AG04450 (cell line): ENCODE results near the gene SUN1. TPM values are rescaled to one million over a fixed set of nuclear protein-coding genes. Genes with fewer than 3 reads are reported as not detected.

Experiments used
- CTCF ChIA-PET: fragments of 300-600, 350-600 bp; formaldehyde crosslinking; extraction: SDS; loops from one replicate; lab custom pipeline; 2022; ENCODE audit warnings: antibody characterized with exemption, inconsistent platforms; lab: Charles Lee
- POLR2A ChIA-PET: fragments of 350-600 bp; formaldehyde crosslinking; extraction: SDS; loops from one replicate; lab custom pipeline; 2021; ENCODE audit warnings: antibody characterized with exemption, inconsistent platforms; lab: Yijun Ruan, JAX
- DNase-seq: peaks from one replicate; pipeline ENCODE4 v3.0.0-alpha.2; 2011; ENCODE audit warnings: low read depth, low spot score
- H3K27ac ChIP-seq: one replicate; pipeline ENCODE4 v1.5.1; 2012; ENCODE audit warnings: low read depth, low read length, control low read depth
- H3K27me3 ChIP-seq: one replicate; pipeline ENCODE4 v1.6.0; 2012; ENCODE audit warnings: low read length; ENCODE audit not compliant: control insufficient read depth, insufficient read depth
- H3K4me3 ChIP-seq: 2 replicates; pipeline ENCODE4 v1.5.1; 2011; ENCODE audit warnings: mild to moderate bottlenecking, low read depth, low read length, control low read depth
- H3K9me3 ChIP-seq: 2 replicates; pipeline ENCODE4 v1.5.1; 2012; ENCODE audit warnings: low read length; ENCODE audit not compliant: control insufficient read depth, insufficient read depth
- CTCF ChIP-seq: IDR thresholded peaks from 2 replicates; pipeline ENCODE4 v1.5.1; 2011; ENCODE audit warnings: low read depth, low read length, control low read depth, inconsistent platforms
- polyA plus RNA-seq: library from polyadenylated mRNA; depleted of rRNA; stranded (reverse); fragments of >200 nt; gene quantifications from 2 replicates; pipeline ENCODE4 v1.2.3, GENCODE V29; 2011

SUN1 gene
- polyA plus RNA-seq, 1 experiment = 140 TPM

GRCh38 chr7:853366-854117, 21.3 kb downstream of the SUN1 start:
- H3K27me3 ChIP-seq = no peaks in the 10 kb centered on the region
- H3K4me3 ChIP-seq = no peak overlapping the region
- no peak for TF ChIP-seq CTCF
- H3K27ac ChIP-seq = no peak overlapping the region
- ChIA-PET POLR2A (no interaction called here), CTCF (interaction anchor here (0.6 kb wide), 1 partner anchor 1455 kb away, joined by 5 read pairs; no protein-coding TSS in a partner anchor)
- H3K9me3 ChIP-seq = no peaks in the 10 kb centered on the region; the same call in 1 of the 2 replicates
- no peak for DNase-seq

GRCh38 chr7:854118-854775, 22.0 kb downstream of the SUN1 start:
- Histone ChIP-seq H3K4me3 (no peak overlapping the region), H3K27ac (no peak overlapping the region), H3K27me3 (no peaks in the 10 kb centered on the region), H3K9me3 (no peaks in the 10 kb centered on the region; the same call in 1 of the 2 replicates)
- CTCF ChIA-PET = no interaction called here
- no peak for TF ChIP-seq CTCF
- no peak for DNase-seq
- POLR2A ChIA-PET = no interaction called here

GRCh38 chr7:855686-856369, 23.6 kb downstream of the SUN1 start:
- TF ChIP-seq CTCF = no peak
- ChIA-PET CTCF (no interaction called here), POLR2A (no interaction called here)
- no peak for DNase-seq
- Histone ChIP-seq H3K27ac (no peak overlapping the region), H3K4me3 (no peak overlapping the region), H3K9me3 (no peaks in the 10 kb centered on the region), H3K27me3 (no peaks in the 10 kb centered on the region)

GRCh38 chr7:856444-857095, 24.3 kb downstream of the SUN1 start:
- no peak for DNase-seq
- POLR2A ChIA-PET = no interaction called here
- no peak for TF ChIP-seq CTCF

More at GRCh38 chr7:856444-857095, 24.3 kb downstream of the SUN1 start:
- CTCF ChIA-PET = interaction anchor here (1.4 kb wide), 1 partner anchor 16 kb away, joined by 10 read pairs; no protein-coding TSS in a partner anchor
- no peak overlapping the region for H3K4me3 ChIP-seq
- no peak overlapping the region for H3K27ac ChIP-seq
- no peaks in the 10 kb centered on the region for H3K27me3 ChIP-seq
- H3K9me3 ChIP-seq = no peaks in the 10 kb centered on the region
